Transverse colon (tissue), 4 donors: ENCODE data around the gene GTPBP1. TPM values are rescaled to one million over a fixed set of nuclear protein-coding genes. Genes with fewer than 3 reads are reported as not detected.
A peak's percentile ranks its signal among the peaks of the same experiment; 100 is the strongest.

ENCODE experiments used
- DNase-seq: peaks from one replicate; pipeline ENCODE4 v3.0.0-alpha.2; 2019
- H3K27ac ChIP-seq, 4 donors: fragments of 200-600 bp; sonication (generic); 2 replicates each; pipeline ENCODE4 v1.5.1; 2016 to 2018; ENCODE audit warnings: inconsistent platforms in 4 of 4
- H3K27me3 ChIP-seq: fragments of 200-600 bp; sonication (generic); 2 replicates; pipeline ENCODE4 v1.5.1; 2017; ENCODE audit warnings: inconsistent platforms
- H3K36me3 ChIP-seq, 4 donors: fragments of 200-600 bp; sonication (generic); 2 replicates each; pipeline ENCODE4 v1.5.1; 2017 to 2019; ENCODE audit warnings: inconsistent platforms in 4 of 4
- H3K4me1 ChIP-seq, 4 donors: fragments of 200-600 bp; sonication (generic); 2 replicates each; pipeline ENCODE4 v1.5.1; 2017 to 2020; ENCODE audit warnings: inconsistent platforms in 4 of 4
- H3K4me3 ChIP-seq, 4 donors: fragments of 200-600 bp; sonication (generic); 1 replicate in 1 of 4; 2 replicates in 3 of 4; pipeline versions ENCODE4 v1.5.1 to v1.6.1; 2017 to 2019; ENCODE audit warnings: inconsistent platforms in 4 of 4
- H3K9me3 ChIP-seq, 2 donors: fragments of 200-600 bp; sonication (generic); 2 replicates each; pipeline ENCODE4 v1.5.1; 2017 to 2019; ENCODE audit warnings: inconsistent platforms in 2 of 2
- CTCF ChIP-seq, 5 experiments: fragments of 200-600 bp in 3 of 5; fragments of 450-650 bp in 2 of 5; sonication (generic) in 3 of 5; IDR thresholded peaks; 1 replicate in 2 of 5; 2 replicates in 3 of 5; pipeline ENCODE4 v1.5.1; 2016 to 2017; ENCODE audit warnings: antibody characterized with exemption in 5 of 5, inconsistent platforms in 3 of 5, mild to moderate bottlenecking in 2 of 5, moderate library complexity in 1 of 5
- EP300 ChIP-seq: sonication (generic); formaldehyde crosslinking; IDR thresholded peaks from one replicate; pipeline ENCODE4 v1.6.1; 2017; ENCODE audit warnings: antibody characterized with exemption, low read depth
- POLR2A ChIP-seq: fragments of 450-650 bp; IDR thresholded peaks from one replicate; pipeline ENCODE4 v1.6.1; 2016; ENCODE audit warnings: antibody characterized with exemption, mild to moderate bottlenecking, moderate library complexity
- POLR2AphosphoS5 ChIP-seq, 3 donors: sonication (generic); formaldehyde crosslinking; IDR thresholded peaks; one replicate each; pipeline ENCODE4 v1.6.1; 2016; ENCODE audit warnings: antibody characterized with exemption in 3 of 3
- WGBS, 2 donors: methylation state at CpG; one replicate each; pipeline ENCODE4 v1.1.5; 2018; ENCODE audit warnings: low coverage in 1 of 2; 5-methylcytosine and 5-hydroxymethylcytosine counted together
- in situ Hi-C, 4 donors: fragments of 200-750 bp; cut with MboI; loops; one replicate each; pipeline versions ENCODE4 v1.15.0 to v1.15.1; 2017; ENCODE audit warnings: low sequenced_read_pairs in 3 of 4, low pct_ligation_motif_present in 1 of 4, low pct_unique_long_range_greater_than_20kb in 1 of 4
- intact Hi-C: fragments of 100-400 bp; cut with DNase I; formaldehyde crosslinking; loops from one replicate; pipeline ENCODE4 v1.15.1; 2023; ENCODE audit warnings: low total_unique reads
- total RNA-seq, 4 donors: library from RNA; depleted of rRNA; stranded (reverse); fragments of >200 nt; gene quantifications; one replicate each; pipeline ENCODE4 v1.1.0, GENCODE V29; 2016

The GTPBP1 gene
- total RNA-seq, 4 donors from 2014 or later: 51.5 to 84.9 (median 77.6) TPM

GRCh38 chr22:38735126-38735464 lies 29.4 kb downstream of the GTPBP1 start:
- H3K36me3 ChIP-seq: peaks cover 0 to 44% (median 25%) of the 10 kb centered on the region in 4 donors
- intact Hi-C loops: no loop called here
- 90% methylated on average over 7 of the region's 7 CpGs; no CpG with 5 or more reads in 1 of the 2 donors for WGBS, 2 donors
- TF ChIP-seq CTCF (IDR thresholded peaks at IDR 0.05): no peak
- no peak for TF ChIP-seq POLR2AphosphoS5 (IDR thresholded peaks at IDR 0.05)
- no peak for TF ChIP-seq EP300
- TF ChIP-seq POLR2A: no peak
- no peaks in the 10 kb centered on the region for H3K27me3 ChIP-seq
- peak overlapping the region in 3 of 4 donors; percentile 64 to 80 (median 72) for H3K27ac ChIP-seq
- peaks cover 16 to 21% (median 20%) of the 10 kb centered on the region in 4 donors for H3K4me1 ChIP-seq
- DNase-seq: no peak
- no peaks in the 10 kb centered on the region for H3K9me3 ChIP-seq
- H3K4me3 ChIP-seq: no peak overlapping the region
- in situ Hi-C loops: no loop called here

- Histone ChIP-seq H3K36me3 (peaks cover 0 to 50% (median 28%) of the 10 kb centered on the region in 4 donors), H3K4me1 (peaks cover 16 to 21% (median 20%) of the 10 kb centered on the region in 4 donors), H3K27ac (peak overlapping the region in 2 of 4 donors; percentile 64 to 80), H3K9me3 (no peaks in the 10 kb centered on the region), H3K27me3 (no peaks in the 10 kb centered on the region), H3K4me3 (no peak overlapping the region)
- intact Hi-C loops (no loop called here), in situ Hi-C loops (no loop called here)
- TF ChIP-seq EP300: no peak
- WGBS, 2 donors: 83 to 85% methylated on average over 7 to 15 of the region's 15 CpGs
- DNase-seq: no peak
Observed at GRCh38 chr22:38735465-38736256, 29.9 kb downstream of the GTPBP1 start.

- in situ Hi-C loops: no loop called here
Observed at GRCh38 chr22:38736257-38736570, 30.5 kb downstream of the GTPBP1 start.

GRCh38 chr22:38737302-38738060 lies 31.7 kb downstream of the GTPBP1 start:
- H3K4me1 ChIP-seq: peaks cover 16 to 21% (median 20%) of the 10 kb centered on the region in 4 donors
- no peak overlapping the region for H3K27ac ChIP-seq
- TF ChIP-seq POLR2AphosphoS5 (IDR thresholded peaks at IDR 0.05): no peak
- TF ChIP-seq POLR2A: no peak
- TF ChIP-seq CTCF (IDR thresholded peaks at IDR 0.05): no peak
- no peak for TF ChIP-seq EP300
- no peaks in the 10 kb centered on the region for H3K9me3 ChIP-seq
- intact Hi-C loops: no loop called here
- DNase-seq: no peak
- in situ Hi-C loops: no loop called here
- H3K27me3 ChIP-seq: no peaks in the 10 kb centered on the region
- no peak overlapping the region for H3K4me3 ChIP-seq
- peaks cover 0 to 64% (median 36%) of the 10 kb centered on the region in 4 donors for H3K36me3 ChIP-seq
- 53 to 81% methylated on average over 5 to 21 of the region's 21 CpGs for whole genome bisulfite sequencing, 2 donors

More at GRCh38 chr22:38736257-38736570, 30.5 kb downstream of the GTPBP1 start:
- intact Hi-C loops: no loop called here
- no peak for DNase-seq
- Histone ChIP-seq H3K4me3 (no peak overlapping the region), H3K27ac (peak overlapping the region in 1 of 4 donors; percentile 80), H3K9me3 (no peaks in the 10 kb centered on the region), H3K4me1 (peaks cover 16 to 21% (median 20%) of the 10 kb centered on the region in 4 donors), H3K36me3 (peaks cover 0 to 53% (median 30%) of the 10 kb centered on the region in 4 donors), H3K27me3 (no peaks in the 10 kb centered on the region)
- 83 to 100% methylated on average over 2 to 7 of the region's 7 CpGs for WGBS, 2 donors
- TF ChIP-seq CTCF (IDR thresholded peaks at IDR 0.05) (no peak), POLR2A (no peak), EP300 (no peak), POLR2AphosphoS5 (IDR thresholded peaks at IDR 0.05) (no peak)
